ENCODE measurements around the gene MPG.

MPG gene

GRCh38 chr16:76535-77272 is 1.3 kb upstream of the MPG start:
- peaks cover 12% of the 10 kb centered on the region for H3K36me3 ChIP-seq (ENCODE audit: control insufficient read depth, insufficient read depth, low read length)
- no peak for DNase-seq (ENCODE audit: extremely low read depth, insufficient read length)
- peak overlapping the region; percentile 92 for H3K4me3 ChIP-seq (replicated peaks; ENCODE audit: low read depth, low read length)
- no peak for TF ChIP-seq CTCF (IDR thresholded peaks at IDR 0.05; ENCODE audit: insufficient read depth, low read length, poor library complexity, severe bottlenecking)
- peaks cover 3% of the 10 kb centered on the region; the same call in 1 of the 2 replicates for H3K27me3 ChIP-seq (replicated peaks; ENCODE audit: control insufficient read depth, insufficient read depth, low read length)

DNA sequence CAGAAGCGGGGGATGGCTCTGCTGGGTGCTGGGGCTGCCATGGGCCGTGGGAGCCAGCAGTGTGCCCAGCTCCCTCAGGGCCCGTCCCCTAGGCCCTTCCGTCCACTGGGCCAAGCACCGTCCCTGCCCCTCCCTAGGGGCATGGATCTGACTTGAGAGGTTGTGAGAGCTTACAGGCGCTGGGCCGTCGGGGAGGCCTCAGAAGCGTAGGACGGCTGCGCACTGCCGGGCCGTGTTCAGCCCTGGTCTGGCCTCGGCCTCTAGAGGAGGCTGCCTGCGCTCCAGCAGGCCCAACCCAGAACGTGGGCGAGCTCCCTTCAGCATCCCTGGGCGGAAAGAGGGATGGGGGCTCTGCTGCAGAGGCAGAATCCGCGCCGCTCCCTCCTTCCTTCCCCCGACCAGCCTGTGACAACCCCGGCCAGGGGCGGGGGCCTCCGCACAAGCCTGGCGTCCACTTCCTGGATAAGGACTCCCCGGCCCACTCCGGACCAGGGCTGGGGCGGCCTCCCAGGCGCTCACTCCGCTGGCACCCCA is 685 bp upstream of the MPG start:
- TF ChIP-seq CTCF (IDR thresholded peaks at IDR 0.05; ENCODE audit: insufficient read depth, low read length, poor library complexity, severe bottlenecking): no peak
- H3K4me3 ChIP-seq (replicated peaks; ENCODE audit: low read depth, low read length): peak overlapping the region; percentile 92
- H3K36me3 ChIP-seq (ENCODE audit: control insufficient read depth, insufficient read depth, low read length): peaks cover 12% of the 10 kb centered on the region
- DNase-seq (ENCODE audit: extremely low read depth, insufficient read length): peak; percentile 73
- peaks cover 3% of the 10 kb centered on the region; the same call in 1 of the 2 replicates for H3K27me3 ChIP-seq (replicated peaks; ENCODE audit: control insufficient read depth, insufficient read depth, low read length)

DNA sequence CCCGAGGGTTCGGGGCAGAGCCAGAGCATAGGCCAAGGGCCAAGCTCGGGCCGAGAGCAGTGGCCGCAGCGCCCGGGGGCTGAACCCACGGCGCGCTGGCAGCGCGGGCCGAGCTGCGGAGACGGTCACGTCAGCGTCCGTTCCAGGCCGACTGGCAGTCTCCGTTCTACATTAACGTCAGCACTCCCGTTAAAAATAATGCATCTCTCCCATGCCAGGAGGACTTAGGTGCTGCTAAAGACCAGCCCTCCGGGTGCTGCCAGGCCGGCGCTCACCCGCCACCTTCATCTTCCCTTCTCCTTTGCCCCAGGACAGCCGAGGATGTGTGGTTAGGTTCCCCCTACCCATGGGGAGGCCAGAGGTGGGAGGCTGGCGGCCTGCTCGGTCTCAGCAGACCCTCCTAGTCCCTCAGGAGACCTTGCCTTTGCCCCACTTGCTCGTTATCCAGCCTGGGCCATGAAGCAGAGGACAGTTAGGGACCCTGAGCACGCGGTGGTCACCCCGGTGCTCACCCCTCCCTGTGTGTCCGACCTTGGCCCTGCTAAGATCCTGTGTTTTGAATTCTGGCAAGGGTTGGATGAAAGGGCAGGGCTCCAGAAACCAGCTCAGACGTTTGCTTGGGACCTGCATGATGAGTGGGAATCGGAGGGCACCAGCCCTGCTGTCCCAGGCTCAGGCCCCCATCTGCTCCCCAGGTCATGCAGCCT is 572 bp downstream of the MPG start:
- no peaks in the 10 kb centered on the region for H3K27me3 ChIP-seq (replicated peaks; ENCODE audit: control insufficient read depth, insufficient read depth, low read length)
- H3K36me3 ChIP-seq (ENCODE audit: control insufficient read depth, insufficient read depth, low read length): peaks cover 18% of the 10 kb centered on the region
- peak; percentile 48 for DNase-seq (ENCODE audit: extremely low read depth, insufficient read length)
- H3K4me3 ChIP-seq (replicated peaks; ENCODE audit: low read depth, low read length): peak overlapping the region; percentile 92
- no peak for TF ChIP-seq CTCF (IDR thresholded peaks at IDR 0.05; ENCODE audit: insufficient read depth, low read length, poor library complexity, severe bottlenecking)

- DNase-seq (ENCODE audit: extremely low read depth, insufficient read length): no peak
- TF ChIP-seq CTCF (IDR thresholded peaks at IDR 0.05; ENCODE audit: insufficient read depth, low read length, poor library complexity, severe bottlenecking): no peak
- no peaks in the 10 kb centered on the region for H3K27me3 ChIP-seq (replicated peaks; ENCODE audit: control insufficient read depth, insufficient read depth, low read length)
- H3K4me3 ChIP-seq (replicated peaks; ENCODE audit: low read depth, low read length): peak overlapping the region; percentile 92
- H3K36me3 ChIP-seq (ENCODE audit: control insufficient read depth, insufficient read depth, low read length): peaks cover 22% of the 10 kb centered on the region
These were observed 1.4 kb downstream of the MPG start for GRCh38 chr16:79151-80054.

DNA sequence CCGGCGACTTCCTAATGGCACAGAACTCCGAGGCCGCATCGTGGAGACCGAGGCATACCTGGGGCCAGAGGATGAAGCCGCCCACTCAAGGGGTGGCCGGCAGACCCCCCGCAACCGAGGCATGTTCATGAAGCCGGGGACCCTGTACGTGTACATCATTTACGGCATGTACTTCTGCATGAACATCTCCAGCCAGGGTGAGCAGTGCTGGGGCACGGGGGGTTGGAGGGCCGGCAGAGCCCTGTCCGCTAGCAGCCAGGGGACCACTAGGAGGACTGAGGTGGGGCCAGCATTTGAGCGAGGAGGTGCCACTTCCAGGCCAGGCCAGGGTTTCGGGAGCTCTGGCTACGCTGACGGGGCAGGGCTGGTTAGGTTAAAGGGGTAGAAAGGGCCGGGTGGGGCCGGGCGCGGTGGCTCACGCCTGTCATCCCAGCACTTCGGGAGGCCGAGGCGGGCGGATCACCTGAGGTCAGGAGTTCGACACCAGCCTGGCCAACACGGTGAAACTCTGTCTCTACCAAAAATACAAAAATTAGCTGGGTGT is 5.1 kb downstream of the MPG start:
- H3K27me3 ChIP-seq (replicated peaks; ENCODE audit: control insufficient read depth, insufficient read depth, low read length): no peaks in the 10 kb centered on the region
- DNase-seq (ENCODE audit: extremely low read depth, insufficient read length): no peak
- TF ChIP-seq CTCF (IDR thresholded peaks at IDR 0.05; ENCODE audit: insufficient read depth, low read length, poor library complexity, severe bottlenecking): no peak
- no peak overlapping the region for H3K4me3 ChIP-seq (replicated peaks; ENCODE audit: low read depth, low read length)
- peaks cover 42% of the 10 kb centered on the region for H3K36me3 ChIP-seq (ENCODE audit: control insufficient read depth, insufficient read depth, low read length)
